Measurements from ENCODE around the gene TRMT1. TPM values are rescaled to one million over a fixed set of nuclear protein-coding genes. Genes with fewer than 3 reads are reported as not detected.
A peak's percentile ranks its signal among the peaks of the same experiment; 100 is the strongest.

TRMT1 gene
- total RNA-seq, 1 experiment from 2014 or later: 106 TPM

- TF ChIP-seq STAT6 (CRISPR knock-in tag; conservative IDR thresholded peaks at IDR 0.05; ENCODE audit: low read depth): no peak
- no peak for TF ChIP-seq ATF2 (CRISPR knock-in tag; IDR thresholded peaks at IDR 0.05; ENCODE audit: borderline replicate concordance, low read depth)
- no peak for TF ChIP-seq PREB (CRISPR knock-in tag; IDR thresholded peaks at IDR 0.05; ENCODE audit: borderline replicate concordance)
- no peak for TF ChIP-seq NFYB (CRISPR knock-in tag; conservative IDR thresholded peaks at IDR 0.05; ENCODE audit: low read depth)
Observed at GRCh38 chr19:13057744-13058143, 58.8 kb downstream of the TRMT1 start (continued).

GRCh38 chr19:13057147-13057572 is 59.4 kb downstream of the TRMT1 start:
- DNase-seq (ENCODE audit: low spot score) (no peak), ATAC-seq (no peak)
- Mint-ChIP-seq H3K4me1 (peaks cover 53% of the 10 kb centered on the region), H3K4me3 (no peak overlapping the region), H3K27me3 (ENCODE audit: low read depth) (peaks cover 100% of the 10 kb centered on the region), H3K27ac (no peak overlapping the region), H3K9me3 (no peaks in the 10 kb centered on the region), H3K36me3 (no peaks in the 10 kb centered on the region)
- no peak for TF ChIP-seq KAT7 (CRISPR knock-in tag; IDR thresholded peaks at IDR 0.05; ENCODE audit: borderline replicate concordance)
- ChIA-PET CTCF (interaction anchor here (1.0 to 12.4 kb wide), 8 partner anchors 16 to 91 kb away, joined by 3 to 294 read pairs (median 134); no protein-coding TSS in a partner anchor), POLR2A (interaction anchor here (0.5 kb wide), 1 partner anchor 70 kb away, joined by 3 read pairs; no protein-coding TSS in a partner anchor)

- ATAC-seq (peak; percentile 14), DNase-seq (ENCODE audit: low spot score) (peak; percentile 62)
- H3K36me3 Mint-ChIP-seq: no peaks in the 10 kb centered on the region
- no peak overlapping the region for H3K27ac Mint-ChIP-seq
- peak overlapping the region; percentile 63 for H3K4me3 Mint-ChIP-seq
- no peaks in the 10 kb centered on the region for H3K9me3 Mint-ChIP-seq
- peaks cover 62% of the 10 kb centered on the region for H3K4me1 Mint-ChIP-seq
- POLR2A ChIA-PET: no interaction called here
- CTCF ChIA-PET: interaction anchor here (0.9 to 12.4 kb wide), 12 partner anchors 13 to 242 kb away, joined by 3 to 294 read pairs (median 18); partner anchors contain the start of gene DAND5
- peaks cover 100% of the 10 kb centered on the region for H3K27me3 Mint-ChIP-seq (ENCODE audit: low read depth)
- TF ChIP-seq RELA (CRISPR knock-in tag; IDR thresholded peaks at IDR 0.05; ENCODE audit: borderline replicate concordance): no peak
- no peak for TF ChIP-seq E2F4 (CRISPR knock-in tag; IDR thresholded peaks at IDR 0.05; ENCODE audit: borderline replicate concordance, low read depth)
- TF ChIP-seq USF2 (CRISPR knock-in tag; IDR thresholded peaks at IDR 0.05): 0 out of 2 replicates have a peak, but pooled peaks have one; percentile 23
Observed at GRCh38 chr19:13056052-13056660, 60.4 kb downstream of the TRMT1 start.

Data from WTC11 (cell line).